DOHH2 (cell line): ENCODE results near the gene PMVK.
"Not testable (repeated sequence)": the region's sequence is repeated elsewhere in the genome, so short reads cannot be mapped to it uniquely, and the experiment has no call there.

Experiments used
- H3F3A ChIP-seq: fragments of 200-600 bp; sonication (generic), shearing (Covaris generic); 2 replicates; pipeline ENCODE4 v1.6.0; 2016; ENCODE audit warnings: antibody characterized with exemption, mild to moderate bottlenecking; ENCODE audit not compliant: control insufficient read depth, insufficient read depth
- H3K27ac ChIP-seq: fragments of 200-600 bp; sonication (generic); 2 replicates; pipeline ENCODE4 v1.5.1; 2014; ENCODE audit warnings: low read depth, mild to moderate bottlenecking, low read length, moderate library complexity
- H3K27me3 ChIP-seq: fragments of 200-600 bp; sonication (generic); 2 replicates; pipeline ENCODE4 v1.6.1; 2014; ENCODE audit warnings: mild to moderate bottlenecking, low read length, mixed read lengths; ENCODE audit not compliant: control insufficient read depth
- H3K36me3 ChIP-seq: fragments of 200-600 bp; sonication (generic); 2 replicates; pipeline ENCODE4 v1.6.1; 2014; ENCODE audit warnings: mild to moderate bottlenecking, low read length, moderate library complexity, mixed read lengths; ENCODE audit not compliant: control insufficient read depth
- H3K4me1 ChIP-seq: fragments of 200-600 bp; sonication (generic); 2 replicates; pipeline ENCODE4 v1.6.1; 2014; ENCODE audit warnings: mild to moderate bottlenecking, low read length, mixed read lengths; ENCODE audit not compliant: control insufficient read depth
- H3K4me2 ChIP-seq: fragments of 200-600 bp; sonication (generic); 2 replicates; pipeline ENCODE4 v1.6.0; 2014; ENCODE audit warnings: mild to moderate bottlenecking, low read length, moderate library complexity
- H3K4me3 ChIP-seq: fragments of 200-600 bp; sonication (generic); 2 replicates; pipeline ENCODE4 v1.5.1; 2014; ENCODE audit warnings: mild to moderate bottlenecking, low read length, mixed read lengths
- H3K79me2 ChIP-seq: fragments of 200-600 bp; sonication (generic); 2 replicates; pipeline ENCODE4 v1.6.1; 2014; ENCODE audit warnings: mild to moderate bottlenecking, low read length, mixed read lengths; ENCODE audit not compliant: control insufficient read depth
- H3K9me2 ChIP-seq: fragments of 200-600 bp; sonication (generic); replicated peaks from 2 replicates; pipeline ENCODE4 v1.6.1; 2014; ENCODE audit warnings: mild to moderate bottlenecking, low read length, mixed read lengths; ENCODE audit not compliant: control insufficient read depth
- H3K9me3 ChIP-seq: fragments of 200-600 bp; sonication (generic); 2 replicates; pipeline ENCODE4 v1.6.1; 2014; ENCODE audit warnings: antibody characterized with exemption, low read length, mixed read lengths; ENCODE audit not compliant: control insufficient read depth, insufficient read depth
- H4K20me1 ChIP-seq: fragments of 200-600 bp; sonication (generic); 2 replicates; pipeline ENCODE4 v1.6.0; 2014; ENCODE audit warnings: low read depth, mild to moderate bottlenecking, antibody characterized with exemption, low read length, moderate library complexity; ENCODE audit not compliant: control insufficient read depth, insufficient read depth
- CTCF ChIP-seq: fragments of 200-600 bp; sonication (generic); IDR thresholded peaks from one replicate; pipeline ENCODE4 v1.5.1; 2014; ENCODE audit warnings: antibody characterized with exemption, mild to moderate bottlenecking, low read depth, low read length; ENCODE audit not compliant: poor library complexity, severe bottlenecking
- EZH2phosphoT487 ChIP-seq: fragments of 200-600 bp; sonication (generic); IDR thresholded peaks from 2 replicates; pipeline ENCODE4 v1.6.1; 2017; ENCODE audit warnings: borderline replicate concordance, mild to moderate bottlenecking, antibody characterized with exemption, low read length, moderate library complexity, mixed read lengths

PMVK gene

GRCh38 chr1:154911691-154912550 is 24.6 kb downstream of the PMVK start:
- H3K9me2 ChIP-seq = no peaks in the 10 kb centered on the region
- H3K4me2 ChIP-seq = no peak overlapping the region
- no peaks in the 10 kb centered on the region for H4K20me1 ChIP-seq
- TF ChIP-seq EZH2phosphoT487 = no peak
- no peak for TF ChIP-seq CTCF
- H3K27ac ChIP-seq = no peak overlapping the region
- H3K4me3 ChIP-seq = no peak overlapping the region
- H3K79me2 ChIP-seq = no peaks in the 10 kb centered on the region
- H3K9me3 ChIP-seq = peaks cover 2% of the 10 kb centered on the region; the same call in 1 of the 2 replicates
- no peaks in the 10 kb centered on the region for H3K27me3 ChIP-seq
- H3K36me3 ChIP-seq = no peaks in the 10 kb centered on the region
- H3K4me1 ChIP-seq = no peaks in the 10 kb centered on the region
- H3F3A ChIP-seq = no peaks in the 10 kb centered on the region

GRCh38 chr1:154910851-154911250 is 25.7 kb downstream of the PMVK start:
- Histone ChIP-seq H3K4me2 (no peak overlapping the region), H3K4me1 (no peaks in the 10 kb centered on the region), H3K79me2 (no peaks in the 10 kb centered on the region), H3K27me3 (no peaks in the 10 kb centered on the region), H3K4me3 (no peak overlapping the region), H3F3A (no peaks in the 10 kb centered on the region), H3K9me3 (peaks cover 2% of the 10 kb centered on the region; the same call in 1 of the 2 replicates), H3K27ac (no peak overlapping the region), H3K9me2 (no peaks in the 10 kb centered on the region), H3K36me3 (no peaks in the 10 kb centered on the region), H4K20me1 (no peaks in the 10 kb centered on the region)
- TF ChIP-seq EZH2phosphoT487 (no peak), CTCF (no peak)

- Histone ChIP-seq H3F3A (peaks cover 3% of the 10 kb centered on the region; the same call in 1 of the 2 replicates), H3K36me3 (no peaks in the 10 kb centered on the region), H3K4me3 (no peak overlapping the region), H3K27me3 (no peaks in the 10 kb centered on the region), H3K9me3 (peaks cover 2% of the 10 kb centered on the region; the same call in 1 of the 2 replicates), H3K4me2 (no peak overlapping the region), H3K27ac (no peak overlapping the region), H3K9me2 (no peaks in the 10 kb centered on the region), H3K4me1 (no peaks in the 10 kb centered on the region), H3K79me2 (no peaks in the 10 kb centered on the region), H4K20me1 (no peaks in the 10 kb centered on the region)
- TF ChIP-seq CTCF (no peak), EZH2phosphoT487 (no peak)
Observed at GRCh38 chr1:154908937-154909336, 27.6 kb downstream of the PMVK start.

- H3F3A ChIP-seq, H3K4me3 ChIP-seq, H3K4me1 ChIP-seq, H3K27me3 ChIP-seq, H3K79me2 ChIP-seq, H3K9me2 ChIP-seq, H3K36me3 ChIP-seq, H3K4me2 ChIP-seq, H4K20me1 ChIP-seq, H3K9me3 ChIP-seq, H3K27ac ChIP-seq: not testable (repeated sequence)
Observed at GRCh38 chr1:154908129-154908528, 28.4 kb downstream of the PMVK start.
